GDM1 (cell line): Measurements from ENCODE around the gene LRRC56.

ENCODE experiments used
- DNase-seq: peaks from one replicate; lab custom pipeline; 2025; lab: John Stamatoyannopoulos, UW

Gene LRRC56

GRCh38 chr11:540583-541432 is 3.5 kb downstream of the LRRC56 start:
- DNase-seq = no peak

GRCh38 chr11:541433-541885 is 4.1 kb downstream of the LRRC56 start:
- no peak for DNase-seq

GRCh38 chr11:544817-545166 is 7.5 kb downstream of the LRRC56 start:
- no peak for DNase-seq

- no peak for DNase-seq
Measured at GRCh38 chr11:545171-545570, 7.8 kb downstream of the LRRC56 start.

GRCh38 chr11:548700-549603 is 11.6 kb downstream of the LRRC56 start:
- DNase-seq = no peak

GRCh38 chr11:550021-550745 is 12.9 kb downstream of the LRRC56 start:
- no peak for DNase-seq

- DNase-seq = no peak
Measured at GRCh38 chr11:550746-551085, 13.4 kb downstream of the LRRC56 start.

- DNase-seq = no peak
Measured at GRCh38 chr11:551131-551530, 13.8 kb downstream of the LRRC56 start.

GRCh38 chr11:551596-551995 is 14.3 kb downstream of the LRRC56 start:
- no peak for DNase-seq

GRCh38 chr11:553083-553987 is 16.0 kb downstream of the LRRC56 start:
- DNase-seq = no peak

- no peak for DNase-seq
Measured at GRCh38 chr11:553988-554340, 16.6 kb downstream of the LRRC56 start.

- peak; percentile 43 for DNase-seq
Measured at GRCh38 chr11:554428-555226, 17.3 kb downstream of the LRRC56 start.

- no peak for DNase-seq
Measured at GRCh38 chr11:555227-555779, 18.0 kb downstream of the LRRC56 start.

GRCh38 chr11:555780-556661 is 18.7 kb downstream of the LRRC56 start:
- no peak for DNase-seq

GRCh38 chr11:556662-557256 is 19.4 kb downstream of the LRRC56 start:
- no peak for DNase-seq

GRCh38 chr11:557328-558132 is 20.2 kb downstream of the LRRC56 start:
- DNase-seq = no peak

- DNase-seq = no peak
Measured at GRCh38 chr11:558503-558902, 21.2 kb downstream of the LRRC56 start.

GRCh38 chr11:559020-559620 is 21.8 kb downstream of the LRRC56 start:
- DNase-seq = no peak
